ENCODE measurements around the gene ADARB2. TPM values are rescaled to one million over a fixed set of nuclear protein-coding genes. Genes with fewer than 3 reads are reported as not detected.

ADARB2 gene
- total and polyA plus RNA-seq, 4 donors: 0.22 to 1.3 (median 0.55) TPM

DNA sequence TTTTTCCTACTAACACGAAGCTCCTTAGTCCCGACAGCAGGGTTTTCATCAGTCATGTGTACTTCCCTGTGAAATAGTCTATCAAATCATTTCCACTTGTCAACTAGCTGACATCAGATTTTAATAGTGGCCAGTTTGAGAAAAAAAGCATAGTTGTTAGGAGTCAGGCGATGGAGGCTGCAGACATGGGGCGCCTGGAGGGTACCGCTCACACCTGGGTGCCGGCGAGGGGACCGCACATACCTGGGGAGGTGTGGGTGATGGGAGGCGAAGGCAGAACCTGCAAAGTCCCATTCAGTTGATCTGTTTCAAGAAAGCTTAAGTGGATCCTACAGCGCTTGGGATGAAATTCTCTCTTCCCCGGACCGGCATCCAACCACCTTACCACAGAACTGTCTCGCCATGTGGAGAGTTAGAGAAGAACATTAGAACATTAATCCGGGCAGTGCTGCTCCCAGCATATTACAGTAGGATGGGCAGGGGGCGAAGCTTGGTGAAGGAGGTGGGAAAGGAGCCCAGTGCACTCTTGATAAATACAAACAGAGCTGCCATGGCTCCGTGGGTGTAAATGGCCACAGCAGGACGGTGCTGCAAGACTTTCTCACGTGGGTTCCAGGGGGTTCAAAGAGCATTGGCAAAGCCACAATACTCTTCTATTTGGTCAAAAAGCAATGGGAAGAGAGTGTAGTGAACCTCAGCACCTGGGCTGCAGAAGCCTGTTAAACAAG, 24.2 kb downstream of the ADARB2 start:
- Histone ChIP-seq H3K9ac (ENCODE audit: insufficient read depth in 1 of 2, low read length in 2 of 2) (no peak overlapping the region), H3K27me3 (ENCODE audit: control insufficient read depth in 3 of 3, insufficient read depth in 3 of 3, low read length in 2 of 3) (peaks cover 0 to 10% (median 5%) of the 10 kb centered on the region in 3 donors), H3K27ac (ENCODE audit: low read depth in 1 of 2, low read length in 1 of 2) (no peak overlapping the region), H3K36me3 (ENCODE audit: control insufficient read depth in 4 of 4, insufficient read depth in 4 of 4, low read length in 4 of 4) (no peaks in the 10 kb centered on the region), H3K4me1 (ENCODE audit: control insufficient read depth in 5 of 5, insufficient read depth in 5 of 5, low read length in 5 of 5) (peaks cover 0 to 28% (median 5%) of the 10 kb centered on the region in 5 donors), H3K4me3 (no peak overlapping the region), H3K9me3 (ENCODE audit: control insufficient read depth in 4 of 4, insufficient read depth in 3 of 4, low read length in 3 of 4) (peaks cover 0 to 6% (median 0%) of the 10 kb centered on the region in 4 donors)
- ATAC-seq (ENCODE audit: insufficient read depth, low FRiP score) (no peak), DNase-seq (no peak)
- 91 to 93% methylated on average over 18 of the region's 18 CpGs for WGBS, 2 donors
- TF ChIP-seq, protein P1, sequence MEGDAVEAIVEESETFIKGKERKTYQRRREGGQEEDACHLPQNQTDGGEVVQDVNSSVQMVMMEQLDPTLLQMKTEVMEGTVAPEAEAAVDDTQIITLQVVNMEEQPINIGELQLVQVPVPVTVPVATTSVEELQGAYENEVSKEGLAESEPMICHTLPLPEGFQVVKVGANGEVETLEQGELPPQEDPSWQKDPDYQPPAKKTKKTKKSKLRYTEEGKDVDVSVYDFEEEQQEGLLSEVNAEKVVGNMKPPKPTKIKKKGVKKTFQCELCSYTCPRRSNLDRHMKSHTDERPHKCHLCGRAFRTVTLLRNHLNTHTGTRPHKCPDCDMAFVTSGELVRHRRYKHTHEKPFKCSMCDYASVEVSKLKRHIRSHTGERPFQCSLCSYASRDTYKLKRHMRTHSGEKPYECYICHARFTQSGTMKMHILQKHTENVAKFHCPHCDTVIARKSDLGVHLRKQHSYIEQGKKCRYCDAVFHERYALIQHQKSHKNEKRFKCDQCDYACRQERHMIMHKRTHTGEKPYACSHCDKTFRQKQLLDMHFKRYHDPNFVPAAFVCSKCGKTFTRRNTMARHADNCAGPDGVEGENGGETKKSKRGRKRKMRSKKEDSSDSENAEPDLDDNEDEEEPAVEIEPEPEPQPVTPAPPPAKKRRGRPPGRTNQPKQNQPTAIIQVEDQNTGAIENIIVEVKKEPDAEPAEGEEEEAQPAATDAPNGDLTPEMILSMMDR (IDR thresholded peaks at IDR 0.05; ENCODE audit: control extremely low read depth, extremely low read depth): no peak

DNA sequence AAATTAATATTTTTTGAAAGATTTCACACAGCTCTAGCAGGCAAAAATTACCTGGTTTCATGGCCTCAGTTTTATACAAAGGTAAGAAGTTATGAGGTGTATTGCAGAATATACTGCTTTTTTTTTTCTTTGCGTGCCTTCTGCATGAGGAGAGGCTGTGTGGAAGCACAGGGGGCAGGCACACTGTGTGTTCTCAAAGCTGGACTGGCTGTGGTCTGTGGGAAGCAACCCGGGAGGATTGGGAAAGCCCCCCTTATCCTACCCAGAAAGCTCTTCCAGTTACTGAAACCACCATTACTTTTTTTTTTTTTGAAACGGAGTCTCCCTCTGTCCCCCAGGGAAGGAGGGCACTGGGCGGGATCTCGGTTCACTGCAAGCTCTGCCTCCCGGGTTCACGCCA, 25.0 kb downstream of the ADARB2 start:
- Histone ChIP-seq H3K27ac (ENCODE audit: low read depth in 1 of 2, low read length in 1 of 2) (no peak overlapping the region), H3K4me3 (no peak overlapping the region), H3K9me3 (ENCODE audit: control insufficient read depth in 4 of 4, insufficient read depth in 3 of 4, low read length in 3 of 4) (peaks cover 0 to 6% (median 0%) of the 10 kb centered on the region in 4 donors), H3K9ac (ENCODE audit: insufficient read depth in 1 of 2, low read length in 2 of 2) (no peak overlapping the region), H3K4me1 (ENCODE audit: control insufficient read depth in 5 of 5, insufficient read depth in 5 of 5, low read length in 5 of 5) (peaks cover 0 to 29% (median 5%) of the 10 kb centered on the region in 5 donors), H3K36me3 (ENCODE audit: control insufficient read depth in 4 of 4, insufficient read depth in 4 of 4, low read length in 4 of 4) (no peaks in the 10 kb centered on the region), H3K27me3 (ENCODE audit: control insufficient read depth in 3 of 3, insufficient read depth in 3 of 3, low read length in 2 of 3) (peaks cover 0 to 7% (median 5%) of the 10 kb centered on the region in 3 donors)
- DNase-seq (no peak), ATAC-seq (ENCODE audit: insufficient read depth, low FRiP score) (no peak)
- TF ChIP-seq, protein P1 (IDR thresholded peaks at IDR 0.05; ENCODE audit: control extremely low read depth, extremely low read depth): no peak
- WGBS, 2 donors: 88 to 89% methylated on average over 3 to 5 of the region's 7 CpGs

DNA sequence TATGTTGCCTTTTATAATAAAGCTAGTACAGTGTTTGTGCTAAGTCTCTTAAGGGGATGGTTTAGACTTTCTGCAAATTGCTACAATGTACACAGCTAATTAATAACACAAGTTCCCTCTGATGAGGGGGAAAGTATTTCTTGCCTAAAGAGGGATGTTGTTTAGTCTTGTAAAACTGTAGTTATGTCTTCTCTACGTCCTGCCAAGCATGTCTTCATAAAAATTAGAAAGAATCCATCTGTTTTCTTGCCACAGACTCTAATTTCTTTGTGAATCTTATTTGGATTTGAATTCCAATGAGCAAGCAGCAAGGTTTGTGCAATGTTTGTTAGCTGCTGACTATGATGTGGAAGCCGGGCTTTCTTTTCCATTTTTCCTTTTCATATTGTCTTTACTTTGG, 28.2 kb downstream of the ADARB2 start:
- Histone ChIP-seq H3K36me3 (ENCODE audit: control insufficient read depth in 4 of 4, insufficient read depth in 4 of 4, low read length in 4 of 4) (no peaks in the 10 kb centered on the region), H3K9me3 (ENCODE audit: control insufficient read depth in 4 of 4, insufficient read depth in 3 of 4, low read length in 3 of 4) (peaks cover 0 to 9% (median 0%) of the 10 kb centered on the region in 4 donors), H3K4me1 (ENCODE audit: control insufficient read depth in 5 of 5, insufficient read depth in 5 of 5, low read length in 5 of 5) (peaks cover 0 to 29% (median 5%) of the 10 kb centered on the region in 5 donors), H3K27me3 (ENCODE audit: control insufficient read depth in 3 of 3, insufficient read depth in 3 of 3, low read length in 2 of 3) (peaks cover 0 to 7% (median 2%) of the 10 kb centered on the region in 3 donors), H3K4me3 (no peak overlapping the region), H3K9ac (ENCODE audit: insufficient read depth in 1 of 2, low read length in 2 of 2) (no peak overlapping the region), H3K27ac (ENCODE audit: low read depth in 1 of 2, low read length in 1 of 2) (no peak overlapping the region)
- WGBS, 2 donors: 26 to 51% methylated on average over 2 of the region's 2 CpGs
- DNase-seq (peak in 2 of 3 donors; percentile 89 to 92), ATAC-seq (ENCODE audit: insufficient read depth, low FRiP score) (no peak)
- TF ChIP-seq, protein P1 (IDR thresholded peaks at IDR 0.05; ENCODE audit: control extremely low read depth, extremely low read depth): no peak
